Spleen (tissue), 11 donors: ENCODE measurements around the gene ARHGEF37. TPM values are rescaled to one million over a fixed set of nuclear protein-coding genes. Genes with fewer than 3 reads are reported as not detected.

Source experiments
- DNase-seq: peaks from one replicate; pipeline ENCODE4 v3.0.0-alpha.2; 2020
- H3K27ac ChIP-seq, 8 donors: fragments of 200-600 bp; sonication (generic) in 7 of 8; 1 replicate in 4 of 8; 2 replicates in 4 of 8; pipeline versions ENCODE4 v1.5.0 to v1.8.0; 2016 to 2021; ENCODE audit warnings: inconsistent platforms in 4 of 8, mild to moderate bottlenecking in 4 of 8, moderate library complexity in 1 of 8
- H3K27me3 ChIP-seq, 7 donors: fragments of 200-600 bp; sonication (generic) in 6 of 7; replicated peaks in 1 of 7; 1 replicate in 4 of 7; 2 replicates in 3 of 7; pipeline versions ENCODE4 v1.5.0 to v1.8.0; 2016 to 2021; ENCODE audit warnings: inconsistent platforms in 3 of 7, mild to moderate bottlenecking in 1 of 7
- H3K36me3 ChIP-seq, 6 donors: fragments of 200-600 bp; sonication (generic) in 5 of 6; 1 replicate in 4 of 6; 2 replicates in 2 of 6; pipeline versions ENCODE4 v1.5.0 to v1.8.0; 2016 to 2021; ENCODE audit warnings: inconsistent platforms in 2 of 6
- H3K4me1 ChIP-seq, 6 donors: fragments of 200-600 bp; sonication (generic) in 5 of 6; 1 replicate in 3 of 6; 2 replicates in 3 of 6; pipeline versions ENCODE4 v1.5.0 to v1.8.0; 2016 to 2021; ENCODE audit warnings: inconsistent platforms in 3 of 6
- H3K4me3 ChIP-seq, 8 donors: fragments of 200-600 bp; sonication (generic) in 7 of 8; 1 replicate in 4 of 8; 2 replicates in 4 of 8; pipeline versions ENCODE4 v1.5.0 to v1.8.0; 2016 to 2021; ENCODE audit warnings: inconsistent platforms in 4 of 8, mild to moderate bottlenecking in 4 of 8, moderate library complexity in 2 of 8
- H3K9me3 ChIP-seq, 8 donors: fragments of 200-600 bp; sonication (generic) in 7 of 8; 1 replicate in 4 of 8; 2 replicates in 4 of 8; pipeline versions ENCODE4 v1.5.0 to v1.8.0; 2016 to 2021; ENCODE audit warnings: inconsistent platforms in 4 of 8
- POLR2A ChIP-seq, 3 donors: fragments of 450-650 bp; IDR thresholded peaks; one replicate each; pipeline ENCODE4 v1.5.1; 2017; ENCODE audit warnings: antibody characterized with exemption in 3 of 3, mild to moderate bottlenecking in 1 of 3
- POLR2AphosphoS5 ChIP-seq, 3 donors: sonication (generic); formaldehyde crosslinking; IDR thresholded peaks; one replicate each; pipeline ENCODE4 v1.5.1; 2017; ENCODE audit warnings: antibody characterized with exemption in 3 of 3
- WGBS, 5 donors: extraction: QIAGEN DNeasy Blood & Tissue Kit in 3 of 5; methylation state at CpG; one replicate each; pipeline versions ENCODE4 v1.1.5 to v1.1.7; 2013 to 2018; 5-methylcytosine and 5-hydroxymethylcytosine counted together
- intact Hi-C: fragments of 100-400 bp; cut with DNase I; formaldehyde crosslinking; loops from one replicate; pipeline ENCODE4 v1.15.0; 2023; ENCODE audit warnings: low total_unique reads
- polyA plus RNA-seq, 3 donors: library from polyadenylated mRNA; stranded (reverse); fragments of 200-250 nt; gene quantifications; one replicate each; pipeline ENCODE4 v1.2.1, GENCODE V29; 2013
- total RNA-seq, 7 donors: library from RNA; depleted of rRNA in 3 of 7; stranded (reverse); fragments of >200 nt in 3 of 7; fragmentation: NEBNext Ultra II Directional in 4 of 7; extraction: Animal tissue kit (Norgen Biotek cat#: 25700) in 4 of 7; gene quantifications; one replicate each; pipeline versions ENCODE4 v1.1.0 to v1.2.1, GENCODE V29; 2016 to 2021
- TF ChIP-seq, protein P1 (sequence below), 11 experiments: fragments of 200-600 bp in 7 of 11; fragments of 450-650 bp in 4 of 11; sonication (generic) in 4 of 11; IDR thresholded peaks in 8 of 11; conservative IDR thresholded peaks in 3 of 11; 1 replicate in 7 of 11; 2 replicates in 4 of 11; pipeline versions ENCODE4 v1.4.0 to v1.8.0; 2016 to 2021; ENCODE audit warnings: antibody characterized with exemption in 11 of 11, inconsistent platforms in 4 of 11, mild to moderate bottlenecking in 1 of 11
- donor health status: healthy with polysubstance abuse.
- donor health status: DM: no; HTN: no; CAD: no; lungs with moderate emphysema.
- donor health status: DM: no; HTN: no; CAD: no.
- donor health status: Bipolar disorder and iron deficiency.
- donor health status: healthy.
- donor health status: DM: no; HTN: no; CAD: no.
- donor health status: DM: yes; HTN: yes; CAD: no.

The ARHGEF37 gene
- total and polyA plus RNA-seq, 10 donors: 0.77 to 3.5 (median 1.3) TPM

DNA sequence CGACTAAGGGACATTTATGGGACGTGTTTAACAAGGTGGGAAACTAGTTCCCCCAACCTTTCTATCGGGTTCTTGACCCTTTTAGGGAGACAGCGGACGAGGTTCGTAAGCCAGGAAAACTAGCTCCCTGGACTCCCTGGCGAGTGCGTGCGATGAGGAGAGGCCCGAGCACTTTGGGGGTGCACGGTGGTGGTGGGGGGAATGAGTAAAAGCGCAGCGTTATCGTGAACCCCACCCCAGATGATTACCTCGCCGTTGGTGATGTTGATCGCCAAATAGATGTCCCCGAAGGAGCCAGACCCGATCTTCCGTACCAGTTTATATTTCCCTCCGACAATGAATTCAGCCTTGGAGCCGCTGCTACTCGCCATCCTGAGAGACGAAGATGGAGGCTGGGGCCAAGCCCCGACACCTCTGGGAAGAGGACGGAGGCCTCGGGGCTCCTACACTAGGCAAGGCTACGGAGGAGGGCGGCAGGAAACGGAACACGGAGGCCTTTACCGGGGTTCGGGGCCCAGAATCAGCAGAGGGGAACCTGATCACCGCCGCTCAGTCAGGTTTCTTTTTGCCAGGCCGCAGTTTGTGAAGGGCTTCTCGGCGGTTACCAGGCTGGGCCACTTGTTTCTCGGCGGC is 30.6 kb upstream of the ARHGEF37 start:
- no peak for DNase-seq
- Histone ChIP-seq H3K27ac (peak overlapping the region; percentile 96 to 100 (median 98)), H3K36me3 (peaks cover 0 to 41% (median 14%) of the 10 kb centered on the region in 6 donors), H3K27me3 (no peaks in the 10 kb centered on the region), H3K9me3 (no peaks in the 10 kb centered on the region), H3K4me3 (peak overlapping the region; percentile 53 to 92 (median 83)), H3K4me1 (peaks cover 39 to 65% (median 49%) of the 10 kb centered on the region in 6 donors)
- intact Hi-C loops: no loop called here
- 0% methylated on average over 39 to 40 of the region's 40 CpGs for WGBS, 5 donors
- TF ChIP-seq POLR2AphosphoS5 (IDR thresholded peaks at IDR 0.05) (no peak), POLR2A (IDR thresholded peaks at IDR 0.05) (no peak)
- TF ChIP-seq, protein P1, sequence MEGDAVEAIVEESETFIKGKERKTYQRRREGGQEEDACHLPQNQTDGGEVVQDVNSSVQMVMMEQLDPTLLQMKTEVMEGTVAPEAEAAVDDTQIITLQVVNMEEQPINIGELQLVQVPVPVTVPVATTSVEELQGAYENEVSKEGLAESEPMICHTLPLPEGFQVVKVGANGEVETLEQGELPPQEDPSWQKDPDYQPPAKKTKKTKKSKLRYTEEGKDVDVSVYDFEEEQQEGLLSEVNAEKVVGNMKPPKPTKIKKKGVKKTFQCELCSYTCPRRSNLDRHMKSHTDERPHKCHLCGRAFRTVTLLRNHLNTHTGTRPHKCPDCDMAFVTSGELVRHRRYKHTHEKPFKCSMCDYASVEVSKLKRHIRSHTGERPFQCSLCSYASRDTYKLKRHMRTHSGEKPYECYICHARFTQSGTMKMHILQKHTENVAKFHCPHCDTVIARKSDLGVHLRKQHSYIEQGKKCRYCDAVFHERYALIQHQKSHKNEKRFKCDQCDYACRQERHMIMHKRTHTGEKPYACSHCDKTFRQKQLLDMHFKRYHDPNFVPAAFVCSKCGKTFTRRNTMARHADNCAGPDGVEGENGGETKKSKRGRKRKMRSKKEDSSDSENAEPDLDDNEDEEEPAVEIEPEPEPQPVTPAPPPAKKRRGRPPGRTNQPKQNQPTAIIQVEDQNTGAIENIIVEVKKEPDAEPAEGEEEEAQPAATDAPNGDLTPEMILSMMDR (IDR thresholded peaks at IDR 0.05 in 8 of 11, conservative IDR thresholded peaks at IDR 0.05 in 3 of 11): no peak

DNA sequence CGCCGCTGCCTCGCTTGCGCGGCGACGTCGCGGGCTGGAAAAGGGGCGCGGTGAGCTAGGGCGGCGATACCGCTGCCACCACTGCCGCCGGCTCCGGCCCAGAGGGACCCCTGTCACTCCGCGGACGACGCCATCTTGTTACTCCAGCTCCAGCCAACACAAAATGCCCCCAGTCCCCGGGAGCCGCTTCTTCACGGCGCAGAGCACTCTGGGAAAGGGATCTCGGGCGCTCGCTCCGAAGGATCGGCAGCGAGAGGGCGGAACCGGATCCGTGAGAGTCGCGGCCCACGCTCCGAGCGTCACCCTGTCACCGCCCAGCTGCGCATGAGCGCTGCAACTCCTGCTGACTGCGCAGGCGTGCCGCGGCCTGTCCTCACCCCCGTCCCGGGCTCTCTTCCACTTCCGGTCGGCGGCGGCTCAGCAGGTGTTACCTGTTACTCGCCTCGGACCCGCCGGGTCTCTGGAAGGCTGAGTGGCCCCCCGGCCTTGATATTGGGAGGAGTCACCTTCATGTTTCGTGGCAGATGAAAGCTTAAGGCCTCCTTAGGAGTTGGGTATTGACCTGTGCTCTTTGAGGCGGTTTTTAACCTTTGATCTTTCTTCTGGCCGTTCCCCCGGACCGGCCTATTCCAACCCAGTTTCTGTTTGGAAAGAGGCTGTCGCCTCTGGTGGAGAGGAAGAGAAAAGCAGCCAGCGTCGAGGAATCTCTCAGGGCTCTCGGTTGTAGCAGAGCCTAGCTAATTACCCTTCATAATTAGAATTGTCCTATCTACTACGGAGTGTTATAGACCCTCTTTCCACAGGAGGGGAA is 29.9 kb upstream of the ARHGEF37 start, which contains the start of gene CSNK1A1:
CSNK1A1 (minus strand) TSS at position 213 of the 811 bp plus-strand sequence. CDS start 475 bp downstream, outside the sequence.
- Histone ChIP-seq H3K4me1 (peaks cover 32 to 58% (median 42%) of the 10 kb centered on the region in 6 donors), H3K4me3 (peak within 1 kb of the TSS; percentile 53 to 92 (median 83)), H3K27ac (peak within 1 kb of the TSS; percentile 96 to 100 (median 98)), H3K27me3 (no peaks in the 10 kb centered on the region), H3K36me3 (peaks cover 0 to 34% (median 8%) of the 10 kb centered on the region in 6 donors), H3K9me3 (no peaks in the 10 kb centered on the region)
- TF ChIP-seq POLR2AphosphoS5 (IDR thresholded peaks at IDR 0.05) (peak; percentile 97 to 99 (median 98)), POLR2A (IDR thresholded peaks at IDR 0.05) (peak; percentile 60 to 75 (median 63))
- TF ChIP-seq, protein P1 (IDR thresholded peaks at IDR 0.05 in 8 of 11, conservative IDR thresholded peaks at IDR 0.05 in 3 of 11): peak; percentile 52 to 90 (median 80)
- DNase-seq: peak; percentile 100
- intact Hi-C loops: no loop called here
- WGBS, 5 donors: 0 to 2% (median 0%) methylated on average over 32 to 67 of the region's 67 CpGs

DNA sequence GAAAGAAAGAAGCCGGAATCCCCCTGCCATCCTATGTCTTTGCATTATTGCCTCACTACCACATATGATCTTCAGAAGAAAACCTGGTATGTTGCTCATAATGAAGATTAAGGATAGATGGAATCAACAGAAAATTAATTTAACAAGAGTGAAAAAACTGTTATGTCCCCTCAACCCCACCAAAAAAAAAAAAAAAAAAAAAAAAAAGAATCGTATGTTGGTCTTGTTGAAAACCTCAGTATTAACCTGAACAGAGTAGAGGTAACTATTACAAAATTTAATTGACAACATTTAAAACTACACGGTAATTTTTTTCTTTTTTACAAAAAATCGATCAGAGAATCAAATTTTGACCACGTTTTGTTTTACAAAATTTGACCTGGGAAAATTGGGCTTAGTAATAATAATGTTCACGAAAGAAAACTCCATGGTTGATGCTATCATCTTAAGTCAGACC is 29.2 kb upstream of the ARHGEF37 start:
- H3K36me3 ChIP-seq: peaks cover 0 to 28% (median 5%) of the 10 kb centered on the region in 6 donors
- peaks cover 26 to 51% (median 35%) of the 10 kb centered on the region in 6 donors for H3K4me1 ChIP-seq
- intact Hi-C loops: no loop called here
- TF ChIP-seq POLR2A (IDR thresholded peaks at IDR 0.05): no peak
- TF ChIP-seq, protein P1 (IDR thresholded peaks at IDR 0.05 in 8 of 11, conservative IDR thresholded peaks at IDR 0.05 in 3 of 11): no peak
- TF ChIP-seq POLR2AphosphoS5 (IDR thresholded peaks at IDR 0.05): no peak
- H3K4me3 ChIP-seq: peak overlapping the region; percentile 53 to 92 (median 83)
- H3K27me3 ChIP-seq: no peaks in the 10 kb centered on the region
- H3K27ac ChIP-seq: peak overlapping the region; percentile 96 to 100 (median 98)
- H3K9me3 ChIP-seq: no peaks in the 10 kb centered on the region
- 33 to 35% (median 34%) methylated on average over 6 of the region's 6 CpGs for WGBS, 5 donors
- no peak for DNase-seq
